Fibroblast of skin of back (primary cell): ENCODE results near the gene FXYD2.

Source experiments
- DNase-seq: peaks from one replicate; pipeline ENCODE4 v3.0.0-alpha.2; 2013

The FXYD2 gene

GRCh38 chr11:117834838-117835443 lies 10.4 kb upstream of the FXYD2 start:
- DNase-seq, result no peak

DNA sequence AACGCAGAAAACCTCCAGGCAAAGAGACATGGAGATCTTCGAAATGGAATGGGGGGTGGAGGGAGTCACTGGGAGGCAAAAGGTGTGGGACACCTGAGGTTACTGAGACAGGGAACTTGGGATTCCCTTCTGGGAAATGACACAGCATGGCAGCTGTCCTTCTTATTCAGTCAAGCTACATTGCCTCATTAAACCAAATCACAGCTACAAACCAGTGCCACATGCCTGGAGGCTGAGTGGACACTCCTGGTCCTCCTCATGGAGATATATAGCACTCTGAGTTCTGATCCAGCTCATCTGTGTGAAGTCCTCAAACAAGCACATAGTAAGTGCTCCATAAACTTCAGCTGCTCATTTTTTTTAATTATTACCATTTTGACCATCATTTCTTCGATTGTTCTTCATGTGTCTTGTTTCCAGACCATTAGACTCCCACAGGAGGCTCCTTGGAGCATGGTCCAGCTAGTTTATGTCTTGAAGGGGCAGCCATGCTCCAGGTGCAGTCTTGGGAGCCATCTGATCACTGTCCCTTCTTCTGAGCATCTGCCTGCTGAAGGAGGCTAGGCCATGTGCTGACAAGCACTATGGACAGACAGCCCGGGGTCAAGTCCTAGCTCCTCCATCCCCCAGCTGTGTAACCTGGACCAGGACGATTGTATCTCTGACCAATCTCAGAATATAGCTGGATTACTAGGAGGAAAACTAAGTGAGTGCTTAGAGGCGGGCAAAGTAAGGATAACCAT lies 9.7 kb upstream of the FXYD2 start:
- DNase-seq, result no peak

GRCh38 chr11:117833401-117833891 lies 8.9 kb upstream of the FXYD2 start:
- DNase-seq, result no peak

- DNase-seq, result no peak
These were observed 8.0 kb upstream of the FXYD2 start for GRCh38 chr11:117832511-117832910.

GRCh38 chr11:117831661-117832415 lies 7.3 kb upstream of the FXYD2 start:
- no peak for DNase-seq

DNA sequence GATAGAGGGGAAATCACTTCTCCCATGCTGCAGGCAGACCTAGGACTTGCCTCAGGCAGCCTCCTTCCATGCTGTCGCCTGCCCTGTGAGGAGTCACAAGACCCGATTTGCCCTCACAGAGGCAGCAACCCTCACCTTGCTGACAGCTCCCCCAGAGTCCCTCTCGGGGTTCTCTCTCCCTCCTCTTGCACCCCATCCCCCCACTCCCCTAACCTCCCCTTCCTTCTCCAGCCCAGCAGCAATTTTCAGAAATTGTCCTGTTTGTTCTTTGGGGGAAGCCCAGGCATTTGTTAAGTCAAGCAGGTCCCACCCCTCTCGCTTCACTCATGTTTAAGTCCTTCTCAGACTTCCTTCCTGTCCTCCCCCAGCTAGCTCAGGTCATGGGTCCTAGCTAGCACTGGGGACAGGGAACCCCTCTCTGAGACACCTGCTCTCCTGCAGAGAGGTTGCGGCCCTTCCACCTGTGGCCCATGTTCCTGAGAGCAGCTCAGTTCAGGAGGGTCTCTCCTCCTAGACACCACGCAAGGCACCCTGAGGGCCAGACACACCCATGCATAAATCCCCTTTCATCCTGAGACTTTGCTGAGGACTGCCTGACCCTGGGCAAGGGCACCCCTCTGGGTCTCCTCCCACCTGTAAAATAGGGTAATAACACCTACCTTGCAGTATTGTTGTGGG lies 6.3 kb upstream of the FXYD2 start:
- no peak for DNase-seq

DNA sequence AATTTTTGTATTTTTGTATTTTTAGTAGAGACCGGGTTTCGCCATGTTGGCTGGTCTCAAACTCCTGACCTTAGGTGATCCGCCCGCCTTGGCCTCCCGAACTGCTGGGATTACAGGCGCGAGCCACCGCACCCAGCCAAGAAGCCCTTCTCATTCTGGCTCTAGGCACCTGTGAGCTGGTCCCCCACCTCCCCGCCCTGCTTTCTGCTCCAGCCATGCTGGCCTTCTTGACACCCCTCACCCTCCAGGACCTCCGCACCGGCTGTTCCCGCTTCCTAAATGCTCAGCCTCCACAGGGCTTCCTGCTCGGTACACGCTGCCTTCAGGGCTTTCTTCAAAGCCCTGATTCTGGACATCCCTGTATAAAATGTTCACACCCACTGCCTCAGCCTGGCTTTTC lies 5.5 kb upstream of the FXYD2 start:
- no peak for DNase-seq

GRCh38 chr11:117829369-117829725 lies 4.8 kb upstream of the FXYD2 start:
- DNase-seq, result no peak

- DNase-seq, result peak; percentile 61
These were observed 4.2 kb upstream of the FXYD2 start for GRCh38 chr11:117828611-117829368.

GRCh38 chr11:117827521-117828511 lies 3.3 kb upstream of the FXYD2 start:
- no peak for DNase-seq

GRCh38 chr11:117826832-117827231 lies 2.3 kb upstream of the FXYD2 start:
- DNase-seq, result no peak

- no peak for DNase-seq
These were observed 1.6 kb upstream of the FXYD2 start for GRCh38 chr11:117826190-117826570.

GRCh38 chr11:117825538-117826189 lies 1.1 kb upstream of the FXYD2 start:
- no peak for DNase-seq

- DNase-seq, result no peak
These were observed 561 bp downstream of the FXYD2 start for GRCh38 chr11:117823946-117824420.

DNA sequence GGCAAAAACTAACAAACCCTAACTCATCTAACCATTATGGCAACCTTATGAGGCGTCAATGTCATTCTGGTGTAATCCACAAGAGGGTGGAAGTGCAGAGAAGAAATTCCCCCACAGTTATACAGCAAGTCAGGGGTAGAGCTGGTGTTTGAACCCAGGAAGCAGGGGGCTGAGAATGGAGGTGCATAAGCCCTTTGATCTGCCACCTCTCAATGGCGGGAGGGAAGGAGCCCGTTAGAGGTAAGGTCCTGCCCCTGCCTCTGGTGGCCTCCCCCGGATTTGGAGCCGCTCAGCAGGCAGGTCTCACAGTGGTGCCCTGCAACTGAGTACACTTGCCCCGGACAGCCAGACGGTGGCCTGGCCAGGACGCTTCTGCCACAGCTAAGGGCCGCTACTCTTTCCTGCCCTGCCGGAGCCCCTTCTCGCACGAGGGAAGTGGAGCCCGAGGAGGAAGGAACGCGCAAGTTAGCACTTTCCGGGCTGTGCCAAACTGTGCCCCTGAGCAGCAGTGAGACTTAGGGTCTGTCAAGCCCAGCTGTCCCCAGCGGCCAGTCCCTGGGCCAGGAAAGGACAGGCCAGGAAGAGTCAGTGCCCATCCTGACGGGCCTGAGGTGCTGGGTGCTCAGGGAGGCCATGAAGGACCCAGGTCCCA lies 1.1 kb downstream of the FXYD2 start:
- DNase-seq, result no peak

- peak; percentile 17 for DNase-seq
These were observed 2.2 kb downstream of the FXYD2 start for GRCh38 chr11:117822074-117823033.

GRCh38 chr11:117821431-117821830 lies 3.1 kb downstream of the FXYD2 start:
- DNase-seq, result no peak

GRCh38 chr11:117820516-117820915 lies 4.0 kb downstream of the FXYD2 start:
- no peak for DNase-seq

- DNase-seq, result no peak
These were observed 4.5 kb downstream of the FXYD2 start for GRCh38 chr11:117820071-117820470.
